Measurements from ENCODE around the gene GOLGA3.

The GOLGA3 gene

GRCh38 chr12:132747896-132748295 lies 80.8 kb downstream of the GOLGA3 start:
- no peak for DNase-seq (ENCODE audit: low read depth)

DNA sequence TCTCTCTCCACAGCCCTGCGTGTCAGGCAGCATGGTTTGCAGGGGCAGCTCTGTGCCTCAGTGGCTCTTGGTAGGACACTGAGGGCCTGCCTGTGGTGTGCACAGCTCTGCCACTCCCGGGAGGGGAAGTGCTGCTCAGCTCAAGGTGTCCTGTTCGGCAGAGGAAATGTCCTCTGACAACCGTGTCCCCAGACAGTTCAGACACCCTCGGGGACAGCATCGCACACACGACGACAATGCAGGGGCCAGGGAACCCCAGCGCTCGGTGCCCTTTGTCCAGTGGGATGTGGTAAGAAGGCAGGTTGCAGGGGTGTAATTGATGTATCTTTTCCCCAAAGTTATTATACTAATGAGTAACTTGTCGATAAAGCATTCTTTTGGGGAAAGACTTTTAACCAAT lies 81.3 kb downstream of the GOLGA3 start:
- no peak for DNase-seq (ENCODE audit: low read depth)

DNA sequence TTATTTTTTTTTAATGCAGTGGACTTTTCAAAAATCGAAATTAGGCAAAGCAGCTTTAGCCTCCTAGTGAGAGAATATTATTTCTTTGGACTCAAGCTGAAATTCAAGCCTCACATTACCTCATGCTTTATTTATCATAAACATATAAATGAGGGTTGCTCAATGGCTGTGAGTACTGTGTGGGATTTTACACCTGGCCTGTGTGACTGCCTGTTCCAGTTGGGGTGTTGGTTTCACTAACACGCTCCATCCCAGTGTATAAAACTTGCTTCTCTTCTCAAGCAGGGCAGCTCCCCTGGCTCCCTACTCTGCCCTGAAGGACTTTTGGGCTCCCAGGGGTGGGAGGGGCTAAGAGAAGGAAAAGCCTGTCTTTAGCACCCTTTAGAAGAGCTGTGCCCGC lies 82.1 kb downstream of the GOLGA3 start:
- DNase-seq (ENCODE audit: low read depth), result no peak

GRCh38 chr12:132743831-132744230 lies 84.8 kb downstream of the GOLGA3 start:
- DNase-seq (ENCODE audit: low read depth), result no peak

- no peak for DNase-seq (ENCODE audit: low read depth)
Measured at GRCh38 chr12:132741620-132742019, 87.0 kb downstream of the GOLGA3 start.

DNA sequence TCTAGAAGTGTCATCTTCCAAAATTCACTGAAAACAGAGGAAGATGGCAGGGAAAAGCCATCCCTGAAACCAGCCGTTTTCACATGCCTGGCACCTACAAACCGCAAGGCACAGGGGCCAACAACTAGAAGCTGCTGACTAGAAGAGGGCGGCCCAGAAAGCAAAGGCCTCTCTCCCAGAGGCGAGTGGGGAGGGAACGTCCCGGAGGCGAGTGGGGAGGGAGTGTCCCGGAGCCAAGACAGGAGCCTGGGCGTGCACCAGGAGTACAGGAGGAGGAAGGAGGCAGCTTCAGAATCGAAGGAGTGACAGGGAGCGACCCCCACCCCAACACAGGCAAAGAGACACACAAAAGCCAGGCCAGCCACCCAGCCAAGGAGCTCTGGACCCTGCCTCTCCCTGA lies 88.0 kb downstream of the GOLGA3 start:
- DNase-seq (ENCODE audit: low read depth), result no peak

- DNase-seq (ENCODE audit: low read depth), result no peak
Measured at GRCh38 chr12:132740313-132740646, 88.4 kb downstream of the GOLGA3 start.

GRCh38 chr12:132739600-132740312 lies 88.9 kb downstream of the GOLGA3 start:
- no peak for DNase-seq (ENCODE audit: low read depth)

- DNase-seq (ENCODE audit: low read depth), result no peak
Measured at GRCh38 chr12:132736913-132737312, 91.8 kb downstream of the GOLGA3 start.

GRCh38 chr12:132736378-132736777 lies 92.3 kb downstream of the GOLGA3 start:
- no peak for DNase-seq (ENCODE audit: low read depth)

DNA sequence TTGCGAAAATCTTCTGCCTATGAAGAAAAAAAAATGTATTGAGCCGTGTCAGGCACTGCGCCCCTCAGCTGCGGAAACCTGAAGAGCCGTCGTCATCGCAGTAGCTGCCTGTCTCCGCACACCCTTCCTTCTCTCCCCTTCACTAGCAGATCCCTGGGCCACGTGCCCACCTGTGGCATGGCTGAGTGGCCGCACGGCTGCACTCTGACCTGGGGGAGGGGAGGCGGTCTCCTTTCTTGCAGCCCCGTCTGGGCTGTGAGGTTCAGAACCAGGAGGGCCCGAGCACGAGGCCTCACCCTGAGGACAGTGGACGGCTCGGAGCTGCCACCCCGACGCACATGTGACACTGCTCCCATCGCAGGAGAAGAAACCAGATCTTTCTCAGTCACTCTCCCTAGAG lies 93.2 kb downstream of the GOLGA3 start:
- DNase-seq (ENCODE audit: low read depth), result no peak

DNA sequence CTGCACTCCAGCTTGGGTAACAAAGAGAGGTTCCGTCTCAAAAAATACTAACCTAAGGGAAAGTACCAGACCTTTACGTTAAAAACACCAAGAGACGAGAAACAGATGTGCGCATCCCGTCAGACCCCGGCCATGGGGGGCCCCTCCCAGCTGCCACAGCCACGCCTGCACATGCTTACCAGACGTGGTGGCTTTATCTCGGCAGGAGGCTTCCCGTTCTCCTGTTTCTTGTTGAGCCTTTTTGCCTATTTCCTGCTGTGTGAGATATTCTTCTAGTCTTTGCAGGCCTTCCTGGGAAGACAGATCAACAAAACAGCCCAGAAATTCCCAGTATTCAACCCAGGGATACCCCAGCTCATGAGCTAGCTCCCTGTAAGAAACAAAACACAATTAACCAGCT lies 94.5 kb downstream of the GOLGA3 start:
- DNase-seq (ENCODE audit: low read depth), result no peak

DNA sequence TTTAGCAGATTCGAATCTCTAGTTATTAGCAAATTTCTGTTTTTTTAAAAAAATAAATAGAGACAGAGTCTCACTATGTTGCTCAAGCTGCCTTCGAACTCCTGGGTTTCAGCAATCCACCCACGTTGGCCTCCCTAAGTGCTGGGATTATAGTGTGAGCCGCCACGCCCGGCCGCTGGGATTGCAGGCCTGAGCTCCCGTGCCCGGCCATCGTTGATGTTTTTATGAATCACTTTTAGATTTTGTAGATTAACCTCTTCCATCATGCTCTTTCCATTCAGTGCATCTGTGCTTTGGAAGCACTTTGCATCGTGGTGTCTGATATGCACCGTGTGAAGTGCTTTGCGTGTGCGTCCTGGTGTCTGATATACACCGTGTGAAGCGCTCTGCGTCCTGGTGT lies 97.1 kb downstream of the GOLGA3 start:
- no peak for DNase-seq (ENCODE audit: low read depth)

DNA sequence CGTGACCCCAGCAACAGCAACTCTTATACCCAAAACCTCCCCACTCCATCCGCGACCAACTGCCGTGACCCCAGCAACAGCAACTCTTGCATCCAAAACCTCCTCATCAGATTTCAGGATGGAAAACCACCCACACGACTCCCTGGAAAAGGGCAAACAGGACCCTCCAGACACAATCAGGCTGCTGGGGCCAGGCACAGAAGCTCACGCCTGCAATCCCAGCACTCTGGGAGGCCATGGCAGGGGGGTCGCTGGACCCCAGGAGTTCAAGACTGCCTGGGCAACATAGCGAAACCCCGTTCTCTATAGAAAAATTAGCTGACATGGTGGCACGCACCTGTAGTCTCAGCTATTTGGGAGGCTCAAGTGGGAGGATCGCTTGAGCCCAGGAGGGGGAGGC lies 98.3 kb downstream of the GOLGA3 start:
- DNase-seq (ENCODE audit: low read depth), result no peak

GRCh38 chr12:132729541-132730320 lies 98.9 kb downstream of the GOLGA3 start:
- DNase-seq (ENCODE audit: low read depth), result no peak

DNA sequence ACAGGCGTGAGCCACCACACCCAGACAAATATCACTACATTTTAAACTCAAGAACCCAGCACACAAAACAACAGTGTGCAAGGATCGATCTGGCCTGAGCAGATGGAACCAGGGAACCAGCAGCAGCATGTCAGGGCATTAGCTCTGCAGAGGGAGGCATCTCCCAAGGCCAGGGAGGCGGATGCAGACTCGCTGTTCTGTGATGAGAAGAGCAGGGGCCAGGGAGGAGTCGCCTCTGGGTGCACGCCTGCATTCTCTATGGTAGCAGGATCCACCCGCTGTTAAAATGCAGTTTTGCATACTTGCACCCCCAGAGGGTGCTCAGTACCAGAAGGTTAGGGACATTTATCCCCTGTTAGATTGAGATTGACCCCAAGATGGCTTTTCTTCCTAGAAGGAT lies 100.2 kb downstream of the GOLGA3 start:
- no peak for DNase-seq (ENCODE audit: low read depth)

DNA sequence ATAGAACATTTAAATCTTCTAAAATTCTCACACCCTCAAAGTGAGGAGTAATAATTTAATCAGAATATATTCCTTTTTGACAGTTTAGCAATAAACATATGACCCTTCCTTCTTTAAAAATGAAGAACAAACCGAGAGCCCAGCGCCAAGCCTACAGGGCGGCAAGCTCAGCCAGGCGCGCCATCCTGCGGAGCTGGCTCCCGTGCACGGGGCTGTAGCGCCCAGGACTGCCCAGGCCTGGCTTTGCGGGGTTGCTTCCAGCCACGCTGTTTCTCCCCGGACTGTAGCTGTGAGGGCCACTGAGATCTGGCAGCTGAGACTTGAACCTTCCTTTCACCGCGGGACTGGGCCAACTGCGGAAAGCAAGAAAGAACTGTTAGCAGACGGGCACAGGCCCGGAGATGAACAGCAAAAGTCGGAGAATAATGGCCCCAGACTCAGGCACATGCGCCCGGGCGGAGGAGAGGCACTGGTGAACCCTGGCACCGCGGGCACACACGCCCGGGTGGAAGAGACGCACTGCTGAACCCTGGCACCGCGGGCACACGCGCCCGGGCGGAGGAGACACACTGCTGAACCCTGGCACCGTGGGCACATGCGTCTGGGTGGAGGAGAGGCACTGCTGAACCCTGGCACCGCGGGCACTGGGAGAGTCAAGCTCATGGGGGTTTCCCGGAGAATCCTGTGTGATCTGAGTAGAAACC lies 101.4 kb downstream of the GOLGA3 start:
- no peak for DNase-seq (ENCODE audit: low read depth)

DNA sequence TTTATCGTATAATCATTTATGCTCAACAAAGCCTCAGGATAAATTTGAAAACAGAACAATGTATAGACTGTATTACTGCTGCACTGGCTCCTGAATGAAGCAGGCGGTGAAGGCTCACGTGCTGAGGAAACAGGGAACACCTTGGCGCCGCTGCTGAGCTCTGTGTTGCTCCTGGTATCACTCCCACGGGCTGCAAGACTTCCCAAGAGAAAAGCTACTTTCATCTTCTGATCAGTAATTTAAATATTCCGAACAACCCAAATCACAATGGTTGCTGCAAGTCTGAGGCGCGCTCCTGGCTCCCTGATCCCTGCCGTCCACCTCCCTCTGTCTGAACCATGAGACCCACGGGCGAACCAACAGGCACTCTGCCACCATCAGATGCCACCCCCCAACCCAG lies 102.3 kb downstream of the GOLGA3 start:
- no peak for DNase-seq (ENCODE audit: low read depth)

DNA sequence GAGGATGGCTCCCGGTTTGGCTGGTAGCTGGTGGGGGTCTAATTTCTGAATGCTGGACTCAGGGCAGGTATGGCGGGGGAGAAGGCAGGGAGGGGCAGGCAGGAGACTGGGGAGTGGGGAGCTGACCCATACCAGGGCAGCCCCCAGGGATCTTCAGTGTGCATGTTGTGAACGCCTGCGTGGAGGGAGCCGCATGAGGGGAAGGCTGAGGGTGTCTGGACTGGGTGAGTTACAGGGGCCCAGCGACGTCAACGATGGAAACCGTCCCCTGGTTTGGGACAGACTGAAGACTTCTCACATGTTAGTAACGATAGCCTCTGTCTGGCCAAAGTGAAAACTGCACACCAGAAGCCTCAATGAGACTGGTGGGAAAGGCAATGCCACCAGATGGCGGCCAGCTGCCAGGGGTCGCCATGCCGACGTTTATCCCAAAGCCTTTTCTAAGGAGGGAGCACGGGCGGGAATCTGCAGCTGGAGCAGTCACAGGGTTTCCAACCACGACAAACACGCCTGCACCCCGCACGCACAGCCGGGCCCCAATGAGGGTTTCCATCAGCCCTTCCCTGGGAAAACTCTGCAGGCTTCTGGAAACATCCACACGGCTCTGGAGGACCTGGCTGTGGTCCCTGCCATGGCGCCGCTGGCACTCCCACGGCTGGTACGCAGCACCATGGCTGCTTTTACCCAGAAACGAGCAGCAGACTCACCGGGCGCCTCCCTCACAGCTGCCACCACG lies 104.0 kb downstream of the GOLGA3 start:
- DNase-seq (ENCODE audit: low read depth), result no peak

DNA sequence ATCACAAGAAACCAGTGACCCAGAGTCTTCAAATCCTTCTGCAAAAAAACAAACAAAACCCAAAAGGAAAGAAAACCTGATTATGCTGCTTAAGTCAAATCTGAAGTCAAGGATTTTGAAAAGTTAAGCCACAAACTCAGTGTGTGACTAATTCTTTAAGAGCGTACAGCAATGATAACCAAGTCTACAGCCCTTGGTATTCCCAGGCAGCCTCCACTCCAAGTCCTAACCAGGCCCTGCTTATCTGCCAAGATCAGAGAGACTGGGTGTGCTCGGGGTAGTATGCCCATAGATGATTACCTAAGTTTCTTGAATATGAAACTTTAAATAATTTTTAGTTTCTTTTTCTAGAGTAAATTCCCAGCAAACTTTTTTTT lies 104.9 kb downstream of the GOLGA3 start:
- DNase-seq (ENCODE audit: low read depth), result no peak

GRCh38 chr12:132723015-132723763 lies 105.5 kb downstream of the GOLGA3 start:
- no peak for DNase-seq (ENCODE audit: low read depth)

Data from non-pigmented ciliary epithelial cell (primary cell).